Esophagus (tissue), 2 donors: Measurements from ENCODE around the gene DYSF. TPM values are rescaled to one million over a fixed set of nuclear protein-coding genes. Genes with fewer than 3 reads are reported as not detected.
"Not testable (repeated sequence)": the region's sequence is repeated elsewhere in the genome, so short reads cannot be mapped to it uniquely, and the experiment has no call there.

Experiments
- H3K27ac ChIP-seq, 2 donors: one replicate each; pipeline ENCODE4 v1.5.1; 2013; ENCODE audit warnings: low read depth in 2 of 2, mild to moderate bottlenecking in 2 of 2, inconsistent platforms in 1 of 2, low read length in 1 of 2, moderate library complexity in 1 of 2
- H3K27me3 ChIP-seq, 2 donors: one replicate each; pipeline ENCODE4 v1.6.1; 2013; ENCODE audit warnings: low read length in 2 of 2, control low read depth in 1 of 2, mild to moderate bottlenecking in 1 of 2; ENCODE audit not compliant: insufficient read depth in 2 of 2, control insufficient read depth in 1 of 2
- H3K36me3 ChIP-seq, 2 donors: one replicate each; pipeline ENCODE4 v1.6.1; 2013; ENCODE audit warnings: low read length in 1 of 2; ENCODE audit not compliant: control insufficient read depth in 2 of 2, insufficient read depth in 2 of 2
- H3K4me1 ChIP-seq, 2 donors: one replicate each; pipeline ENCODE4 v1.6.1; 2013; ENCODE audit warnings: low read length in 1 of 2; ENCODE audit not compliant: control insufficient read depth in 2 of 2, insufficient read depth in 2 of 2
- H3K4me3 ChIP-seq, 2 donors: one replicate each; pipeline ENCODE4 v1.5.1; 2013; ENCODE audit warnings: low read length in 2 of 2, mild to moderate bottlenecking in 2 of 2, low read depth in 1 of 2, moderate library complexity in 1 of 2
- H3K9me3 ChIP-seq, 2 donors: one replicate each; pipeline ENCODE4 v1.6.1; 2013; ENCODE audit warnings: mild to moderate bottlenecking in 2 of 2, low read depth in 1 of 2, low read length in 1 of 2, moderate library complexity in 1 of 2; ENCODE audit not compliant: control insufficient read depth in 2 of 2, insufficient read depth in 1 of 2
- WGBS, 2 donors: extraction: QIAGEN DNeasy Blood & Tissue Kit; methylation state at CpG; one replicate each; pipeline ENCODE4 v1.1.7; 2013; 5-methylcytosine and 5-hydroxymethylcytosine counted together
- polyA plus RNA-seq, 2 donors: library from polyadenylated mRNA; stranded (reverse); fragments of 200-250 nt; gene quantifications; one replicate each; pipeline ENCODE4 v1.2.3, GENCODE V29; 2013
- donor health status: healthy with polysubstance abuse.
- donor health status: Bipolar disorder and iron deficiency.

Gene DYSF
- polyA plus RNA-seq, 2 donors: 1.8 to 2.6 TPM

DNA sequence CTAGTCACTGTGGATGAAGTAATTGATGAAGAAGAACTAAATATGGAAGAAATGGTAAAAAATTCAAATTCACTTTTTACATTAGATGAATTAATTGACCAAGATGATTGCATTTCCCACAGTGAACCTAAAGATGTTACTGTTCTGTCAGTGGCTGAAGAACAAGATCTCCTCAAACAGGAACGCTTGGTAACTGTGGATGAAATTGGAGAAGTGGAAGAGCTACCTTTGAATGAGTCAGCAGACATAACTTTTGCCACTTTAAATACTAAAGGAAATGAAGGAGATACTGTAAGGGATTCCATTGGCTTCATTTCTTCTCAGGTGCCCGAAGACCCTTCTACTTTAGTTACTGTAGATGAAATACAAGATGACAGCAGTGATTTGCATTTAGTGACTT lies 26.6 kb upstream of the DYSF start:
- H3K36me3 ChIP-seq: peaks cover 5 to 6% of the 10 kb centered on the region in 2 donors
- H3K4me1 ChIP-seq: no peaks in the 10 kb centered on the region
- H3K27ac ChIP-seq: no peak overlapping the region

DNA sequence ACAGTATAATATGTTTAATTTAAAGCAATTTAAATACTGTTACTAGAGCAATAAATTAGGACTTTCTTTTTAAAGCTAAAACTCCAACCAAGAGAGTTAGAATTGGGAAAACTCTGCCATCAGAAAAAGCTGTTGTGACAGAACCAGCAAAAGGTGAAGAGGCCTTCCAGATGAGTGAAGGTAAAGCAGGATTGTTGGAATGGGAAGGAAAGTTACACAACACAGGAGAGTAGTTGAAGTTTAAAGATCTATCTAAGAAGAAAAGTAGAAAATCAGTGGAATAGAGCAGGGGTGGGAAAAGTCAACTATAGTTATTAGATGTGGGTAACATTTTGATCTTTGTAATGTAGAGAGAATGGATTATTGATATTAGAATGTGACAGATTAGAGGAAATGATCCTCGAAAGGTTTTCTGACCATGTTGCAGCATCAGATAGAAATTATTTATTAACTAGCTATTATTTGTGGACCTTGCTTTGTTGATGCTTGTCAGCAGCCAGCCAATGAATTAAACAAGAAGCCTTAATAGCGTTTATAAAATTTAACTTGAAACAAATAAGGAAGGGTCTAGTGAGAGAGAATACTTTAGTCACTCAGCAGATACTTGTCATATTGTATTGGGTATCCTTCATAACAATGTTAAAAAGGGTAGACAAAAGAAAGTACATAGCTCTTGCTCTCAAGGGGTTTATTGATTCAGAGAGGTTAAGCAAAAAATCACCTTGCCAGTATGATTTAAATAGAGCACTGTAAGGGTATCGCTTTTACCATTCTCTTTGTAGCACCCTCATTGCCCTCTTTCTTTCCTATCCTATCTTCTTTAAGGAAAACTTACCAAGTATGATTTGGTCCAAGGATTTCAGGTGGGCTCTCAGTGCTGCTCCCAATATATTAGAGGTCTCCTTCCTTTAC lies 24.6 kb upstream of the DYSF start:
- no peak overlapping the region for H3K27ac ChIP-seq
- peaks cover 5 to 9% of the 10 kb centered on the region in 2 donors for H3K36me3 ChIP-seq
- H3K4me3 ChIP-seq: no peak overlapping the region
- H3K27me3 ChIP-seq: no peaks in the 10 kb centered on the region
- H3K9me3 ChIP-seq: no peaks in the 10 kb centered on the region
- 90 to 98% methylated on average over 3 of the region's 3 CpGs for WGBS, 2 donors
- no peaks in the 10 kb centered on the region for H3K4me1 ChIP-seq

More for the DNA sequence above, 26.6 kb upstream of the DYSF start:
- WGBS, 2 donors: 95 to 98% methylated on average over 2 of the region's 2 CpGs
- Histone ChIP-seq H3K4me3 (no peak overlapping the region), H3K27me3 (no peaks in the 10 kb centered on the region), H3K9me3 (no peaks in the 10 kb centered on the region)

DNA sequence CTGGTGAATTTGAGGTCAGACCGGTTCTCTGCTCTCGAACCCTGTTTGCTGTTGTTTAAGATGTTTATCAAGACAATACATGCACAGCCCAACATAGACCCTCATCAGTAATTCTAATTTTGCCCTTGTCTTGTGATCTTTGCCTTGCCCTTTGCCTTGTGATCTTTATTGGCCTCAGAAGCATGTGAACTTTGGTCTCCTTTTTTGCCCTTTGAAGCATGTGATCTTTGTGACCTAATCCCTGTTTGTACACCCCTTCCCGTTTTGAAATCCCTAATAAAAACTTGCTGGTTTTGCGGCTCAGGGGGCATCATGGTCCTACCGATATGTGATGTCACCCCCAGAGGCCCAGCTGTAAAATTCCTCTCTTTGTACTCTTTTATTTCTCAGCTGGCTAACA lies 8.2 kb upstream of the DYSF start:
- not testable (repeated sequence) for H3K4me3 ChIP-seq, H3K27me3 ChIP-seq, H3K27ac ChIP-seq, H3K36me3 ChIP-seq, H3K9me3 ChIP-seq, H3K4me1 ChIP-seq
- WGBS, 2 donors: 75 to 77% methylated on average over 5 of the region's 5 CpGs

DNA sequence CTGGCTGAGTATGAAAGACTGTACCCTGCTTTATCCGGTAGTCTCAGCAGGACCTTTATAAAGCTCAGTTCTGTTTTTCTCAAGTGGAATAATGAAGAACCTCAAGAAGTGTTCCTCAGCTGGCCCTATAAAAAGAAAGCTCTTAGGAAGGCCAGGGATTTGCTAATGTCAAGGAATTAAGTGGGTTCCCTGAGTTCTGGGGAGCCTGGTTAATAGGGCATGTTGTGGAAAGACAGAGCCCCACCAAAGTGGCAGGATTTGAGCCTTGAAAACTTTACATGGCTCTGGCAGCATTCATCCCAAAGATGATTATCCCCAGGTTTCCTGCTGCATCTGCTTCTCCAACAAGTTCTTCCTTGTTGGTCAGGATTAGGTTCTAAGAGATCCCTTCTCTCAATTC lies 6.9 kb upstream of the DYSF start:
- WGBS, 2 donors: 93 to 97% methylated on average over 1 of the region's 1 CpG
- H3K36me3 ChIP-seq: no peaks in the 10 kb centered on the region

DNA sequence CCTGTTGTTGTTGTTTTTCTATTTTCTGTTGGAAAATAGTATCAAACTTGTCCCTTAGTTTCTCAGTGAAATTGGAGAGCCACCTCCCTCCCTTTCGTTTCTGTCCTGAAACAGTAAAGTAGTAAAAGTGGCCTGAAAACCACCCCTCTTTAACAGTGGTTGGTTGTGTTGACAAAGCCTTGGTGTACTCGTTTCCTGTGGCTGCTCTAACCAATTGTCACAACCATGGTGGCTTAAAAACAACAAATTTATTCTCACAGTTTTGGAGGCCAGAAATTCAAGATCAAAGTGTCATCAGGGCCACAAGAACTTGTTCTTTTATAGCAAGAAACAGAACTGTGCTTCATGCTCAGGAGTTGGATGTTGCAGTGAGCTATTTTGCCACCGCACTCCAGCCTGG lies 4.0 kb upstream of the DYSF start:
- Histone ChIP-seq H3K27ac (no peak overlapping the region), H3K36me3 (no peaks in the 10 kb centered on the region), H3K4me1 (peaks cover 3 to 5% of the 10 kb centered on the region in 2 donors), H3K9me3 (no peaks in the 10 kb centered on the region), H3K4me3 (no peak overlapping the region), H3K27me3 (no peaks in the 10 kb centered on the region)
- WGBS, 2 donors: 62 to 70% methylated on average over 3 of the region's 3 CpGs

More for the DNA sequence above, 6.9 kb upstream of the DYSF start:
- H3K9me3 ChIP-seq: no peaks in the 10 kb centered on the region
- H3K27ac ChIP-seq: no peak overlapping the region
- no peaks in the 10 kb centered on the region for H3K4me1 ChIP-seq
- H3K27me3 ChIP-seq: no peaks in the 10 kb centered on the region
- H3K4me3 ChIP-seq: no peak overlapping the region

DNA sequence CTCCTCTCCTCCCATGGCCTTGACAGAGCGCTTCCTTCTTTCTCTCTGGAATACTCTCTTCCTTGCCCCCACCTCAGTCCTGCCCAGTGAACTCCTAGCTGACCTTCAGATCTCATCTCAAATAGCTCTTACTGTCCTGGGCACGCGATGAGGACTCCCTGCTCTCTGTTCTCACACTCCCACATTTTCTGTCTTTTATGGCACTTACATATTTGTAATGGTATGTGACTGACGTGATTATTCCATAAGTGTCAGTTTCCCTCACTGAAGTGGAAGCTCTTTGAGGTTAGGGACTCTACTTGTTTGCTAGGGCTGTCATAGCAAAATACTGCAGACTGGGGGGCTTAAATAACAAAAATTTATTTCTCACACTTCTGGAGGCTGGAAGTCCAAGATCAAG lies 1.7 kb upstream of the DYSF start:
- Histone ChIP-seq H3K27me3 (no peaks in the 10 kb centered on the region), H3K36me3 (no peaks in the 10 kb centered on the region), H3K27ac (no peak overlapping the region), H3K4me3 (no peak overlapping the region), H3K9me3 (no peaks in the 10 kb centered on the region), H3K4me1 (peaks cover 6 to 7% of the 10 kb centered on the region in 2 donors)
- 86 to 88% methylated on average over 4 of the region's 4 CpGs for WGBS, 2 donors

DNA sequence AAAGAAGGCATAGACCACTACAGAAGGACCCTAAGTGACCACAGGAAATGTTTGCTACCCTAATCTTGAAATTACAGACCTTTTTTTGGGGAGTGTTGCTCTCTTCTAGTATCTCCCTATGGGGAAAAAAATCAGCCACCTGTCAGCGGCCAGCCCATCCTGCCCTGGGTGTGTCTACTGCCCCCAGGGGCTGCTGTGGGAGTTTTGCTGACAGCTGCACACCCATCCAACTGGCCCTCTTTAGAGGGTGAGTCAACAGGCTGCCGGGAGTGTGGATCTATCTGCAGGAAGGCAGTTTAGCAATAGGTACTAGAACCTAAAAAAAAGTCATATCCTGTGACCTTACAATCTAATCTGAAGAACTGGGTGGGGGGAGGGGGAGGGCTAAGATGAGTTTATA lies 796 bp upstream of the DYSF start:
- WGBS, 2 donors: 9 to 19% methylated on average over 2 of the region's 2 CpGs
- Histone ChIP-seq H3K4me3 (no peak overlapping the region), H3K36me3 (no peaks in the 10 kb centered on the region), H3K27me3 (no peaks in the 10 kb centered on the region), H3K4me1 (peaks cover 6 to 7% of the 10 kb centered on the region in 2 donors), H3K27ac (no peak overlapping the region), H3K9me3 (no peaks in the 10 kb centered on the region)

DNA sequence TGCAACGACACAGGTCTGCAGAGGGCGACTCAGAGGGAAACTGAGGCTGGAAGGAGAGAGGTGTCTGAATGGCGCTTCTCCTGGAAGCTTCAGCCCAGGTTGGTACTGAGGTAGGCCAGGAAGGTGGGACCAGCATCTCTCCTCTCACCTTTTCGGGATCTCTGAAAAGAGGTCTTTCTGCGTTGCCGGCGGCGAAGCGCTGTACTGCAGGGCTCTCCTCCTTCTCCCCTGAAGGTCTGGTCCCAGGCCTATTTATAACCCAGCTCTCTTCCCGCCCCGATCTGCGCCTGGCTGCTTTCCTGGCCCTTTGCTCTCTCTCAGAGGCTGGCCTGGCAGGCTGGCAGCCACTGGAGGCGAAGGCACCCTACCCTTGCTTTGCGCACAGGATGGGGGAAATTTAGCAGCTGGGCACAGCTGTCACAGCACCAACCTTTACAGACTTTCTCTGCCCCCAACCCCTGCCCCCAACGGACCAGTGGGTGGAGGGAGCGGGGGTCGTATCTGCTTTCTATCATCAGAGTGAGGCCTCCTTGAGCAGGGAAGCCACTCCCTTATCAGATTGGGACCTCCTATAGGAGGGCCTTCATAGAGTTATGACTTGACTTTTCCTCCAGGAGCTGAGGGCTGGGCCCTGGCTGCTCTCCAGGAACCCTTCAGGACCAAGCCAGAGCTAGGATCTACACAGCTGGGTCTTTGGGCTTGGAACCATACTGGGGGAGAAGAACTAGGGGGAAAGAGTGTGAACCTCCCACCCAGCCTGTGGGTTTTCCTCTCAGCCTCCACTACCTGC lies 1.1 kb downstream of the DYSF start:
- H3K9me3 ChIP-seq: no peaks in the 10 kb centered on the region
- no peaks in the 10 kb centered on the region for H3K27me3 ChIP-seq
- 43 to 47% methylated on average over 17 of the region's 17 CpGs for WGBS, 2 donors
- H3K36me3 ChIP-seq: no peaks in the 10 kb centered on the region
- H3K27ac ChIP-seq: peak overlapping the region; percentile 0 to 36
- H3K4me1 ChIP-seq: peaks cover 6 to 7% of the 10 kb centered on the region in 2 donors
- H3K4me3 ChIP-seq: peak overlapping the region; percentile 38 to 45

DNA sequence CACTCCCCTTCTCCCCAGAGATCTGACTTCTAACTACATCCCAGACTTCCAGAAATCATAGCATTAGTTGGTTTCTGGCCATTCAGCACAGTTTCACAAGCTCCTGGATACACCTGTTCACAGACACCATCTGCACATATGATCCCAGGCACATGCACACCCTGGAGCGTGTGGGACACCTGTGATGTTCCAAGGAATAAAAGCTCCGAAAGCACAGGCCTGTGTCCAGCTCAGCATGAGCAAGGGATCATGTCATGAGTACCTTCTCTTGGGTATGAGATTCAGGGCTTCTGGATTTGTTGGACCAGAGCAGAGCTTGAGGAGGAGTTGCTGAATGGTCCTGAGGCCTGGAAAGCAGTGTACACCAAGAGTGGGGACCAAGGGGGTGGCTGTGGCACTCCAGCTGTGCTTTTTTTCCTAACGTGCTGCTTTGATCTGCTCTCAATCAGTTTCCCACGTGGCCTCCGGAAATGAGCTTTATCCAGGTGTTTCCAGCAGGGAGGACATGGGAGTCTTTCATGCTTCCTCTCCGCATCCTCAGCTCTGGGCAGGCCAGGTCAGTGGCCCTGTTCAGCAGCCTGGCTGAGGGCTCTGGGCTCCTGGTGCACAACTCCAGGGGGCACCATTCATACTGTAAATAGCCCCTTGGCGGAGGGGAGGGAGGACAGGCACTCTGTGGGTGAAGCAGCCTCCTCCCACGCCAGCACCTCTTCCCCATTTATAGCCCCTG lies 1.8 kb downstream of the DYSF start:
- no peaks in the 10 kb centered on the region for H3K27me3 ChIP-seq
- WGBS, 2 donors: 69 to 72% methylated on average over 8 of the region's 8 CpGs
- no peak overlapping the region for H3K4me3 ChIP-seq
- H3K36me3 ChIP-seq: no peaks in the 10 kb centered on the region
- H3K9me3 ChIP-seq: no peaks in the 10 kb centered on the region
- H3K4me1 ChIP-seq: peaks cover 6 to 7% of the 10 kb centered on the region in 2 donors
- peak overlapping the region; percentile 27 to 44 for H3K27ac ChIP-seq
